H1 (cell line): ENCODE data around the gene ZNF398. TPM values are rescaled to one million over a fixed set of nuclear protein-coding genes. Genes with fewer than 3 reads are reported as not detected.

Source experiments
- CBX5 ChIP-seq: fragments of 300-800, 300-1000 bp; sonication (generic); IDR thresholded peaks from 2 replicates; pipeline ENCODE4 v1.7.1; 2016; ENCODE audit warnings: antibody characterized with exemption, low read length, low read depth
- CBX8 ChIP-seq: fragments of 300-800, 300-1000 bp; sonication (generic); IDR thresholded peaks from 2 replicates; pipeline ENCODE4 v1.7.1; 2016; ENCODE audit warnings: low read depth, low read length, borderline replicate concordance
- KDM1A ChIP-seq: fragments of 200-600, 300-600 bp; sonication (generic); IDR thresholded peaks from 2 replicates; pipeline ENCODE4 v1.7.1; 2016; ENCODE audit warnings: mild to moderate bottlenecking, low read length, borderline replicate concordance
- POLR2A ChIP-seq, 2 experiments: IDR thresholded peaks; 1 replicate in 1 of 2; 2 replicates in 1 of 2; pipeline ENCODE4 v1.6.1; 2011; ENCODE audit warnings: low read depth in 2 of 2, low read length in 2 of 2, mild to moderate bottlenecking in 2 of 2; ENCODE audit errors: control extremely low read depth in 1 of 2
- RAD21 ChIP-seq, 2 experiments: IDR thresholded peaks in 1 of 2; conservative IDR thresholded peaks in 1 of 2; 2 replicates each; pipeline ENCODE4 v1.6.1; 2011; ENCODE audit warnings: low read depth in 2 of 2, low read length in 2 of 2, improper control_type of control experiment in 1 of 2, inconsistent platforms in 1 of 2, mild to moderate bottlenecking in 1 of 2, moderate library complexity in 1 of 2
- SIX5 ChIP-seq: IDR thresholded peaks from 2 replicates; pipeline ENCODE4 v1.6.1; 2011; ENCODE audit warnings: mild to moderate bottlenecking, low read depth, low read length
- YY1 ChIP-seq: IDR thresholded peaks from 2 replicates; pipeline ENCODE4 v1.6.1; 2011; ENCODE audit warnings: low read depth, mild to moderate bottlenecking, low read length
- polyA plus RNA-seq, 7 experiments: library from polyadenylated mRNA; depleted of rRNA in 3 of 7; stranded (reverse) in 5 of 7; unstranded in 2 of 7; fragments of >200 nt in 5 of 7; fragments of 200-250 nt in 2 of 7; gene quantifications; 1 replicate in 5 of 7; 2 replicates in 1 of 7; 4 replicates in 1 of 7; pipeline versions ENCODE4 v1.2.1 to v1.2.3, GENCODE V29; 2011 to 2013; ENCODE audit warnings: missing spikeins in 2 of 7, mixed read lengths in 2 of 7
- total RNA-seq: library from RNA; stranded (reverse); fragmentation: NEBNext Ultra II Directional; extraction: Animal tissue kit (Norgen Biotek cat#: 25700); gene quantifications from 2 replicates; pipeline ENCODE4 v1.2.1, GENCODE V29; 2021
- TF ChIP-seq, protein P1 (sequence below): IDR thresholded peaks from 2 replicates; pipeline ENCODE4 v1.6.1; 2011; ENCODE audit warnings: low read length, improper control_type of control experiment
- TF ChIP-seq, protein P2 (sequence below): fragments of 300-600 bp; sonication (generic); IDR thresholded peaks from 2 replicates; pipeline ENCODE4 v1.7.1; 2012; ENCODE audit warnings: low read length, moderate library complexity, mild to moderate bottlenecking, inconsistent platforms; ENCODE audit not compliant: insufficient replicate concordance

The ZNF398 gene
- total and polyA plus RNA-seq, 2 of the 8 experiments (the other 6 are each of a cell fraction or from before 2014, with no cell fraction given), result 52.7 to 63.5 TPM

DNA sequence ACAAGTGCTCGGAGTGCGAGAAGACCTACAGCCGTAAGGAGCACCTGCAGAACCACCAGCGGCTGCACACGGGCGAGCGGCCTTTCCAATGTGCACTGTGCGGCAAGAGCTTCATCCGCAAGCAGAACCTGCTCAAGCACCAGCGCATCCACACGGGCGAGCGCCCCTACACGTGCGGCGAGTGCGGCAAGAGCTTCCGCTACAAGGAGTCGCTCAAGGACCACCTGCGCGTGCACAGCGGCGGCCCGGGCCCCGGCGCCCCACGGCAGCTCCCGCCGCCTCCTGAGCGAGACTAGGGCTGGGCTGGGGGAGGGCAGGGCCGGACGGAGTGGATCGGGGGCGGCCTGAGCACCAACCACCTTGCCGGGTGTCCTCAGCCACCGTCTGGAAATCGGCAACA lies 77.1 kb downstream of the ZNF398 start (continued):
- TF ChIP-seq, protein P1, sequence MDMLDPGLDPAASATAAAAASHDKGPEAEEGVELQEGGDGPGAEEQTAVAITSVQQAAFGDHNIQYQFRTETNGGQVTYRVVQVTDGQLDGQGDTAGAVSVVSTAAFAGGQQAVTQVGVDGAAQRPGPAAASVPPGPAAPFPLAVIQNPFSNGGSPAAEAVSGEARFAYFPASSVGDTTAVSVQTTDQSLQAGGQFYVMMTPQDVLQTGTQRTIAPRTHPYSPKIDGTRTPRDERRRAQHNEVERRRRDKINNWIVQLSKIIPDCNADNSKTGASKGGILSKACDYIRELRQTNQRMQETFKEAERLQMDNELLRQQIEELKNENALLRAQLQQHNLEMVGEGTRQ, result no peak
- no peak for TF ChIP-seq CBX8
- no peak for TF ChIP-seq YY1
- TF ChIP-seq, protein P2, sequence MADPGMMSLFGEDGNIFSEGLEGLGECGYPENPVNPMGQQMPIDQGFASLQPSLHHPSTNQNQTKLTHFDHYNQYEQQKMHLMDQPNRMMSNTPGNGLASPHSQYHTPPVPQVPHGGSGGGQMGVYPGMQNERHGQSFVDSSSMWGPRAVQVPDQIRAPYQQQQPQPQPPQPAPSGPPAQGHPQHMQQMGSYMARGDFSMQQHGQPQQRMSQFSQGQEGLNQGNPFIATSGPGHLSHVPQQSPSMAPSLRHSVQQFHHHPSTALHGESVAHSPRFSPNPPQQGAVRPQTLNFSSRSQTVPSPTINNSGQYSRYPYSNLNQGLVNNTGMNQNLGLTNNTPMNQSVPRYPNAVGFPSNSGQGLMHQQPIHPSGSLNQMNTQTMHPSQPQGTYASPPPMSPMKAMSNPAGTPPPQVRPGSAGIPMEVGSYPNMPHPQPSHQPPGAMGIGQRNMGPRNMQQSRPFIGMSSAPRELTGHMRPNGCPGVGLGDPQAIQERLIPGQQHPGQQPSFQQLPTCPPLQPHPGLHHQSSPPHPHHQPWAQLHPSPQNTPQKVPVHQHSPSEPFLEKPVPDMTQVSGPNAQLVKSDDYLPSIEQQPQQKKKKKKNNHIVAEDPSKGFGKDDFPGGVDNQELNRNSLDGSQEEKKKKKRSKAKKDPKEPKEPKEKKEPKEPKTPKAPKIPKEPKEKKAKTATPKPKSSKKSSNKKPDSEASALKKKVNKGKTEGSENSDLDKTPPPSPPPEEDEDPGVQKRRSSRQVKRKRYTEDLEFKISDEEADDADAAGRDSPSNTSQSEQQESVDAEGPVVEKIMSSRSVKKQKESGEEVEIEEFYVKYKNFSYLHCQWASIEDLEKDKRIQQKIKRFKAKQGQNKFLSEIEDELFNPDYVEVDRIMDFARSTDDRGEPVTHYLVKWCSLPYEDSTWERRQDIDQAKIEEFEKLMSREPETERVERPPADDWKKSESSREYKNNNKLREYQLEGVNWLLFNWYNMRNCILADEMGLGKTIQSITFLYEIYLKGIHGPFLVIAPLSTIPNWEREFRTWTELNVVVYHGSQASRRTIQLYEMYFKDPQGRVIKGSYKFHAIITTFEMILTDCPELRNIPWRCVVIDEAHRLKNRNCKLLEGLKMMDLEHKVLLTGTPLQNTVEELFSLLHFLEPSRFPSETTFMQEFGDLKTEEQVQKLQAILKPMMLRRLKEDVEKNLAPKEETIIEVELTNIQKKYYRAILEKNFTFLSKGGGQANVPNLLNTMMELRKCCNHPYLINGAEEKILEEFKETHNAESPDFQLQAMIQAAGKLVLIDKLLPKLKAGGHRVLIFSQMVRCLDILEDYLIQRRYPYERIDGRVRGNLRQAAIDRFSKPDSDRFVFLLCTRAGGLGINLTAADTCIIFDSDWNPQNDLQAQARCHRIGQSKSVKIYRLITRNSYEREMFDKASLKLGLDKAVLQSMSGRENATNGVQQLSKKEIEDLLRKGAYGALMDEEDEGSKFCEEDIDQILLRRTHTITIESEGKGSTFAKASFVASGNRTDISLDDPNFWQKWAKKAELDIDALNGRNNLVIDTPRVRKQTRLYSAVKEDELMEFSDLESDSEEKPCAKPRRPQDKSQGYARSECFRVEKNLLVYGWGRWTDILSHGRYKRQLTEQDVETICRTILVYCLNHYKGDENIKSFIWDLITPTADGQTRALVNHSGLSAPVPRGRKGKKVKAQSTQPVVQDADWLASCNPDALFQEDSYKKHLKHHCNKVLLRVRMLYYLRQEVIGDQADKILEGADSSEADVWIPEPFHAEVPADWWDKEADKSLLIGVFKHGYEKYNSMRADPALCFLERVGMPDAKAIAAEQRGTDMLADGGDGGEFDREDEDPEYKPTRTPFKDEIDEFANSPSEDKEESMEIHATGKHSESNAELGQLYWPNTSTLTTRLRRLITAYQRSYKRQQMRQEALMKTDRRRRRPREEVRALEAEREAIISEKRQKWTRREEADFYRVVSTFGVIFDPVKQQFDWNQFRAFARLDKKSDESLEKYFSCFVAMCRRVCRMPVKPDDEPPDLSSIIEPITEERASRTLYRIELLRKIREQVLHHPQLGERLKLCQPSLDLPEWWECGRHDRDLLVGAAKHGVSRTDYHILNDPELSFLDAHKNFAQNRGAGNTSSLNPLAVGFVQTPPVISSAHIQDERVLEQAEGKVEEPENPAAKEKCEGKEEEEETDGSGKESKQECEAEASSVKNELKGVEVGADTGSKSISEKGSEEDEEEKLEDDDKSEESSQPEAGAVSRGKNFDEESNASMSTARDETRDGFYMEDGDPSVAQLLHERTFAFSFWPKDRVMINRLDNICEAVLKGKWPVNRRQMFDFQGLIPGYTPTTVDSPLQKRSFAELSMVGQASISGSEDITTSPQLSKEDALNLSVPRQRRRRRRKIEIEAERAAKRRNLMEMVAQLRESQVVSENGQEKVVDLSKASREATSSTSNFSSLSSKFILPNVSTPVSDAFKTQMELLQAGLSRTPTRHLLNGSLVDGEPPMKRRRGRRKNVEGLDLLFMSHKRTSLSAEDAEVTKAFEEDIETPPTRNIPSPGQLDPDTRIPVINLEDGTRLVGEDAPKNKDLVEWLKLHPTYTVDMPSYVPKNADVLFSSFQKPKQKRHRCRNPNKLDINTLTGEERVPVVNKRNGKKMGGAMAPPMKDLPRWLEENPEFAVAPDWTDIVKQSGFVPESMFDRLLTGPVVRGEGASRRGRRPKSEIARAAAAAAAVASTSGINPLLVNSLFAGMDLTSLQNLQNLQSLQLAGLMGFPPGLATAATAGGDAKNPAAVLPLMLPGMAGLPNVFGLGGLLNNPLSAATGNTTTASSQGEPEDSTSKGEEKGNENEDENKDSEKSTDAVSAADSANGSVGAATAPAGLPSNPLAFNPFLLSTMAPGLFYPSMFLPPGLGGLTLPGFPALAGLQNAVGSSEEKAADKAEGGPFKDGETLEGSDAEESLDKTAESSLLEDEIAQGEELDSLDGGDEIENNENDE, result no peak
- TF ChIP-seq SIX5, result no peak
- no peak for TF ChIP-seq KDM1A
- TF ChIP-seq CBX5, result no peak
- no peak for TF ChIP-seq RAD21 (IDR thresholded peaks at IDR 0.05 in 1 of 2, conservative IDR thresholded peaks at IDR 0.05 in 1 of 2; ENCODE audit: low read depth in 2 of 2, low read length in 2 of 2)
- no peak for TF ChIP-seq POLR2A (IDR thresholded peaks at IDR 0.05; ENCODE audit: control extremely low read depth in 1 of 2, low read depth in 2 of 2, low read length in 2 of 2)
